HepG2 (cell line): ENCODE measurements around the gene GFY.

Experiments used
- ARNT2 ChIP-seq: sonication (generic); formaldehyde crosslinking; IDR thresholded peaks from 2 replicates; pipeline ENCODE4 v1.8.0; 2022; ENCODE audit warnings: mild to moderate bottlenecking, low read depth, missing genetic modification reagents, moderate library complexity
- BRCA1 ChIP-seq: sonication (generic); formaldehyde crosslinking; IDR thresholded peaks from 2 replicates; pipeline ENCODE4 v1.4.0; 2020; ENCODE audit warnings: missing genetic modification reagents
- CTCF ChIP-seq: sonication (generic); formaldehyde crosslinking; IDR thresholded peaks from 2 replicates; pipeline ENCODE4 v1.5.0; 2020; ENCODE audit warnings: mild to moderate bottlenecking, missing genetic modification reagents, moderate library complexity
- FOXP1 ChIP-seq, 2 experiments: fragments of 450-650 bp in 1 of 2; IDR thresholded peaks; 2 replicates each; pipeline ENCODE4 v1.6.1; 2017 to 2018; ENCODE audit warnings: antibody characterized with exemption in 1 of 2
- MXD1 ChIP-seq: sonication (generic); formaldehyde crosslinking; IDR thresholded peaks from 2 replicates; pipeline ENCODE4 v1.4.0; 2020; ENCODE audit warnings: mild to moderate bottlenecking, missing genetic modification reagents
- PRDM15 ChIP-seq: sonication (generic); formaldehyde crosslinking; IDR thresholded peaks from 2 replicates; pipeline ENCODE4 v1.4.0; 2020; ENCODE audit warnings: missing genetic modification reagents
- ZFP41 ChIP-seq: sonication (generic); formaldehyde crosslinking; IDR thresholded peaks from 2 replicates; pipeline ENCODE4 v1.4.0; 2020; ENCODE audit warnings: mild to moderate bottlenecking, missing genetic modification reagents, borderline replicate concordance
- ZFP82 ChIP-seq: sonication (generic); formaldehyde crosslinking; IDR thresholded peaks from 2 replicates; pipeline ENCODE4 v1.5.1; 2020; ENCODE audit warnings: mild to moderate bottlenecking, missing genetic modification reagents, borderline replicate concordance
- ZNF839 ChIP-seq: sonication (generic); formaldehyde crosslinking; IDR thresholded peaks from 2 replicates; pipeline ENCODE4 v1.4.0; 2020; ENCODE audit warnings: missing genetic modification reagents, mild to moderate bottlenecking, borderline replicate concordance

GRCh38 chr19:49463960-49464740 is 39.0 kb downstream of the GFY start:
- TF ChIP-seq BRCA1 (CRISPR knock-in tag) (no peak), ZFP82 (no peak), PRDM15 (CRISPR knock-in tag) (no peak), ZFP41 (CRISPR knock-in tag) (no peak), ARNT2 (CRISPR knock-in tag) (no peak), FOXP1 (IDR thresholded peaks at IDR 0.05) (no peak), FOXP1 (CRISPR knock-in tag; IDR thresholded peaks at IDR 0.05) (no peak), ZNF839 (no peak), CTCF (CRISPR knock-in tag) (no peak), MXD1 (CRISPR knock-in tag) (no peak)
